DND-41 (cell line): ENCODE results near the gene BTBD16.

Source experiments
- ATAC-seq: fragments of 200-7000 bp; cut with Tn5 transposase; 3 replicates; pipeline ENCODE4 v1.9.1; 2021; ENCODE audit warnings: low read depth; ENCODE audit not compliant: insufficient read depth
- DNase-seq: peaks from one replicate; pipeline ENCODE4 v3.0.0-alpha.2; 2020
- H2AFZ ChIP-seq: 2 replicates; pipeline ENCODE4 v1.6.0; 2012; ENCODE audit warnings: low read depth, low read length
- H3K27ac ChIP-seq: 2 replicates; pipeline ENCODE4 v1.5.1; 2012; ENCODE audit warnings: low read length, inconsistent platforms
- H3K27me3 ChIP-seq: fragments of 200-600 bp; sonication (generic); 2 replicates; pipeline ENCODE4 v1.6.0; 2012; ENCODE audit warnings: low read length, mild to moderate bottlenecking, inconsistent platforms; ENCODE audit not compliant: insufficient read depth, poor library complexity
- H3K36me3 ChIP-seq: 2 replicates; pipeline ENCODE4 v1.5.1; 2012; ENCODE audit warnings: low read length, inconsistent platforms; ENCODE audit not compliant: insufficient read depth
- H3K4me1 ChIP-seq: 2 replicates; pipeline ENCODE4 v1.5.1; 2012; ENCODE audit warnings: mild to moderate bottlenecking, low read length; ENCODE audit not compliant: insufficient read depth
- H3K4me2 ChIP-seq: 2 replicates; pipeline ENCODE4 v1.6.0; 2012; ENCODE audit warnings: mild to moderate bottlenecking, moderate library complexity, low read length, inconsistent platforms; ENCODE audit not compliant: insufficient read depth
- H3K4me3 ChIP-seq, 2 experiments: fragments of 200-600 bp in 1 of 2; shearing (Covaris generic) in 1 of 2; 2 replicates each; pipeline ENCODE4 v1.5.1; 2012 to 2016; ENCODE audit warnings: inconsistent platforms in 2 of 2, low read length in 2 of 2, mild to moderate bottlenecking in 2 of 2, low read depth in 1 of 2, moderate library complexity in 1 of 2
- H3K79me2 ChIP-seq: 2 replicates; pipeline ENCODE4 v1.6.0; 2012; ENCODE audit warnings: low read length, inconsistent platforms; ENCODE audit not compliant: insufficient read depth
- H3K9ac ChIP-seq: 2 replicates; pipeline ENCODE4 v1.6.0; 2012; ENCODE audit warnings: low read depth, mild to moderate bottlenecking, inconsistent platforms, low read length, moderate library complexity
- H3K9me3 ChIP-seq: 2 replicates; pipeline ENCODE4 v1.5.1; 2012; ENCODE audit warnings: low read length, moderate library complexity, mild to moderate bottlenecking, inconsistent platforms; ENCODE audit not compliant: insufficient read depth, severe bottlenecking
- H4K20me1 ChIP-seq: 2 replicates; pipeline ENCODE4 v1.6.0; 2012; ENCODE audit warnings: low read length; ENCODE audit not compliant: insufficient read depth
- CTCF ChIP-seq: IDR thresholded peaks from 2 replicates; pipeline ENCODE4 v1.5.1; 2012; ENCODE audit warnings: borderline replicate concordance, low read length, moderate library complexity, mild to moderate bottlenecking; ENCODE audit not compliant: poor library complexity, severe bottlenecking; ENCODE audit errors: extremely low read depth
- EZH2 ChIP-seq: IDR thresholded peaks from 3 replicates; pipeline ENCODE4 v1.6.1; 2012; ENCODE audit warnings: borderline replicate concordance, low read depth, mild to moderate bottlenecking, moderate library complexity, low read length, inconsistent platforms; ENCODE audit not compliant: severe bottlenecking

BTBD16 gene

GRCh38 chr10:122244001-122244975 is 26.8 kb upstream of the BTBD16 start:
- H3K36me3 ChIP-seq: no peaks in the 10 kb centered on the region
- no peaks in the 10 kb centered on the region for H3K79me2 ChIP-seq
- H4K20me1 ChIP-seq: no peaks in the 10 kb centered on the region
- H3K4me2 ChIP-seq: no peak overlapping the region
- no peaks in the 10 kb centered on the region for H3K4me1 ChIP-seq
- TF ChIP-seq CTCF: no peak
- TF ChIP-seq EZH2: no peak
- H3K4me3 ChIP-seq: no peak overlapping the region
- H3K9me3 ChIP-seq: no peaks in the 10 kb centered on the region
- no peak overlapping the region for H2AFZ ChIP-seq
- H3K27me3 ChIP-seq: no peaks in the 10 kb centered on the region
- DNase-seq (no peak), ATAC-seq (no peak)
- H3K9ac ChIP-seq: no peak overlapping the region
- H3K27ac ChIP-seq: no peak overlapping the region

GRCh38 chr10:122245136-122245535 is 26.0 kb upstream of the BTBD16 start:
- Histone ChIP-seq H3K4me3 (no peak overlapping the region), H3K4me2 (no peak overlapping the region), H3K9ac (no peak overlapping the region), H3K27me3 (no peaks in the 10 kb centered on the region), H3K4me1 (no peaks in the 10 kb centered on the region), H4K20me1 (no peaks in the 10 kb centered on the region), H2AFZ (no peak overlapping the region), H3K9me3 (no peaks in the 10 kb centered on the region), H3K79me2 (no peaks in the 10 kb centered on the region), H3K27ac (no peak overlapping the region), H3K36me3 (no peaks in the 10 kb centered on the region)
- no peak for TF ChIP-seq EZH2
- TF ChIP-seq CTCF: no peak
- ATAC-seq (no peak), DNase-seq (no peak)

GRCh38 chr10:122245897-122246296 is 25.2 kb upstream of the BTBD16 start:
- Histone ChIP-seq H3K27ac (no peak overlapping the region), H4K20me1 (no peaks in the 10 kb centered on the region)

More at GRCh38 chr10:122245897-122246296, 25.2 kb upstream of the BTBD16 start:
- DNase-seq (no peak), ATAC-seq (no peak)
- Histone ChIP-seq H3K9ac (no peak overlapping the region), H3K79me2 (no peaks in the 10 kb centered on the region), H3K36me3 (no peaks in the 10 kb centered on the region), H2AFZ (no peak overlapping the region), H3K27me3 (no peaks in the 10 kb centered on the region), H3K9me3 (no peaks in the 10 kb centered on the region), H3K4me2 (no peak overlapping the region), H3K4me3 (no peak overlapping the region), H3K4me1 (no peaks in the 10 kb centered on the region)
- no peak for TF ChIP-seq EZH2
- no peak for TF ChIP-seq CTCF
